Activated CD8-positive, alpha-beta T cell treated with anti-CD3 and anti-CD28 coated beads for 36 hours (primary cell): ENCODE data around the gene VWA5A. TPM values are rescaled to one million over a fixed set of nuclear protein-coding genes. Genes with fewer than 3 reads are reported as not detected.
A peak's percentile ranks its signal among the peaks of the same experiment; 100 is the strongest.

Experiments
- ATAC-seq: fragments of 200-7000 bp; cut with Tn5 transposase; one replicate; pipeline ENCODE4 v1.10.0; 2021; ENCODE audit warnings: mild to moderate bottlenecking, moderate library complexity
- CTCF ChIA-PET: fragments of 350-600 bp; sonication (Branson Sonifier 250); formaldehyde crosslinking; loops from one replicate; lab custom pipeline; 2021; ENCODE audit warnings: antibody characterized with exemption; lab: Charles Lee
- POLR2A ChIA-PET: fragments of 350-600 bp; sonication (Branson Sonifier 250); formaldehyde crosslinking; loops from one replicate; lab custom pipeline; 2021; ENCODE audit warnings: antibody characterized with exemption; lab: Charles Lee
- DNase-seq: peaks from one replicate; pipeline ENCODE4 v3.0.0-alpha.2; 2020
- H3K27ac Mint-ChIP-seq: one replicate; pipeline ENCODE4 v1.8.0; 2021; ENCODE audit warnings: mild to moderate bottlenecking, mixed read lengths
- H3K27me3 Mint-ChIP-seq: one replicate; pipeline ENCODE4 v1.8.0; 2021; ENCODE audit warnings: mixed read lengths
- H3K36me3 Mint-ChIP-seq: one replicate; pipeline ENCODE4 v1.8.0; 2021; ENCODE audit warnings: low read depth, mixed read lengths
- H3K4me1 Mint-ChIP-seq: one replicate; pipeline ENCODE4 v1.8.0; 2021; ENCODE audit warnings: low read depth, mixed read lengths
- H3K4me3 Mint-ChIP-seq: one replicate; pipeline ENCODE4 v1.8.0; 2021; ENCODE audit warnings: mild to moderate bottlenecking, moderate library complexity, mixed read lengths
- H3K9me3 Mint-ChIP-seq: one replicate; pipeline ENCODE4 v1.8.0; 2021; ENCODE audit warnings: mixed read lengths
- intact Hi-C: fragments of 100-400 bp; cut with micrococcal nuclease; formaldehyde crosslinking; loops from one replicate; pipeline ENCODE4 v1.10.0; 2022
- total RNA-seq, 2 experiments: library from RNA; stranded (reverse); gene quantifications; one replicate each; pipeline ENCODE4 v1.2.3, GENCODE V29; 2021
- TF ChIP-seq, protein P1 (sequence below): fragments of 200-600 bp; IDR thresholded peaks from one replicate; pipeline ENCODE4 v1.8.0; 2022; ENCODE audit warnings: antibody characterized with exemption, mild to moderate bottlenecking

Gene VWA5A
- total RNA-seq, 2 experiments from 2014 or later = 4.4 TPM

DNA sequence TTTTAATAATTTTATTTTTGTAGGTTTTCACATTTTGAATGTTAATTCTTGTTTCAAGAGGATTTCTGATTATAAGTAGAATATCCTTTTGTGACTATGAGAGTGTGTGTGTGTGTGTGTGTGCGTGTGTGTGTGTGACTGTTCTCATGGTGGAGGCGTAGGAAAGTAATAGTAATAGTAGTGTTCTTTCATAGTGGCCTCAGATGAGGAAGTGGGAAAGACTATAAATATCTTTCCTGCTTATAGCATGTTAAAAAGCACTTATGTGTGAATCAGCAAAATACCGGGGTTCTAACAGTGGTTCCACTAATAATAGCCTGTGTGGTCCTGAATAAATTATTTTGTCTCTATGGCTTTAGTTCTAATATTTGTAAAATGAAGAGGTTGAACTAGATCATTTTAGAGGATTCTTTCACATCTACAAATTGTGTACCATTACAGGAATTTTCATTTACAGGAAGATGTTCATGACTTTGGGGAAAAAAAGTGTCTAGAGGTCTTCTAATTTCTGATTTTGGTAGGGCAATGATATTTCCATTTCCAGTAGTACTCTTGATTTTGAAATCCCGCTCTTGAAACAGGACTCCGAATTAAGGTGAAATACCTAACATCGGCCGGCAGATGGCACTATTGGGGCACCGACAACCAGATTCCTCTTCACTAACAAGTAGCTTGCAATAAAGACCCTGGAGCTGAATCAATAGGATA, 44.2 kb upstream of the VWA5A start:
- H3K27me3 Mint-ChIP-seq = peaks cover 24% of the 10 kb centered on the region
- H3K9me3 Mint-ChIP-seq = no peaks in the 10 kb centered on the region
- ChIA-PET POLR2A (no interaction called here), CTCF (interaction anchor here (0.6 to 10.5 kb wide), 28 partner anchors 8 to 515 kb away, joined by 3 to 108 read pairs (median 4); partner anchors contain the start of gene OR8G1)
- TF ChIP-seq, protein P1, sequence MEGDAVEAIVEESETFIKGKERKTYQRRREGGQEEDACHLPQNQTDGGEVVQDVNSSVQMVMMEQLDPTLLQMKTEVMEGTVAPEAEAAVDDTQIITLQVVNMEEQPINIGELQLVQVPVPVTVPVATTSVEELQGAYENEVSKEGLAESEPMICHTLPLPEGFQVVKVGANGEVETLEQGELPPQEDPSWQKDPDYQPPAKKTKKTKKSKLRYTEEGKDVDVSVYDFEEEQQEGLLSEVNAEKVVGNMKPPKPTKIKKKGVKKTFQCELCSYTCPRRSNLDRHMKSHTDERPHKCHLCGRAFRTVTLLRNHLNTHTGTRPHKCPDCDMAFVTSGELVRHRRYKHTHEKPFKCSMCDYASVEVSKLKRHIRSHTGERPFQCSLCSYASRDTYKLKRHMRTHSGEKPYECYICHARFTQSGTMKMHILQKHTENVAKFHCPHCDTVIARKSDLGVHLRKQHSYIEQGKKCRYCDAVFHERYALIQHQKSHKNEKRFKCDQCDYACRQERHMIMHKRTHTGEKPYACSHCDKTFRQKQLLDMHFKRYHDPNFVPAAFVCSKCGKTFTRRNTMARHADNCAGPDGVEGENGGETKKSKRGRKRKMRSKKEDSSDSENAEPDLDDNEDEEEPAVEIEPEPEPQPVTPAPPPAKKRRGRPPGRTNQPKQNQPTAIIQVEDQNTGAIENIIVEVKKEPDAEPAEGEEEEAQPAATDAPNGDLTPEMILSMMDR = peak; percentile 82
- H3K36me3 Mint-ChIP-seq = no peaks in the 10 kb centered on the region
- peak overlapping the region; percentile 36 for H3K4me3 Mint-ChIP-seq
- peak; percentile 64 for ATAC-seq
- H3K4me1 Mint-ChIP-seq = peaks cover 23% of the 10 kb centered on the region
- DNase-seq = peak; percentile 72
- intact Hi-C loops = loop anchor here (1.0 to 5.0 kb wide), 2 partner anchors 124 to 516 kb away; no protein-coding TSS in a partner anchor
- H3K27ac Mint-ChIP-seq = peak overlapping the region; percentile 48

DNA sequence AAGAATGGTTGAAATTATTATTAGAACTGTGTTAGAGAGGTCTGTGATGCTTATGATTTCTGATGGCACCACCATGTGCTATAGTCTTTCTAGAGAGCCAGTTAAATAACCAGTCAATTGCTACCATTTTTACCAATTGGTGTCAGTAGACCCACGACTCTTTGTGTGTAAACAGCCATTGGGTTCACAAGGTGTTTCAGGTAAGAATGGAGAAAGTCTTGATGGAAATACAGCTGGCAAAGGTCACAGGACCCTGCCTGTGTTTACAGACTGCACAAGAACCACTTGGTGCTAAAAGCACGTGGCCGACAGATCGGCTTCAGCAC, 43.7 kb upstream of the VWA5A start:
- Mint-ChIP-seq H3K36me3 (no peaks in the 10 kb centered on the region), H3K4me3 (no peak overlapping the region), H3K27me3 (peaks cover 23% of the 10 kb centered on the region), H3K27ac (no peak overlapping the region), H3K9me3 (no peaks in the 10 kb centered on the region), H3K4me1 (peaks cover 28% of the 10 kb centered on the region)
- CTCF ChIA-PET = interaction anchor here (0.6 to 10.5 kb wide), 28 partner anchors 9 to 514 kb away, joined by 3 to 108 read pairs (median 4); partner anchors contain the start of gene OR8G1
- TF ChIP-seq, protein P1 = peak; percentile 25
- ATAC-seq = no peak
- intact Hi-C loops = loop anchor here (1.0 to 5.0 kb wide), 2 partner anchors 124 to 516 kb away; no protein-coding TSS in a partner anchor
- POLR2A ChIA-PET = no interaction called here
- DNase-seq = no peak

DNA sequence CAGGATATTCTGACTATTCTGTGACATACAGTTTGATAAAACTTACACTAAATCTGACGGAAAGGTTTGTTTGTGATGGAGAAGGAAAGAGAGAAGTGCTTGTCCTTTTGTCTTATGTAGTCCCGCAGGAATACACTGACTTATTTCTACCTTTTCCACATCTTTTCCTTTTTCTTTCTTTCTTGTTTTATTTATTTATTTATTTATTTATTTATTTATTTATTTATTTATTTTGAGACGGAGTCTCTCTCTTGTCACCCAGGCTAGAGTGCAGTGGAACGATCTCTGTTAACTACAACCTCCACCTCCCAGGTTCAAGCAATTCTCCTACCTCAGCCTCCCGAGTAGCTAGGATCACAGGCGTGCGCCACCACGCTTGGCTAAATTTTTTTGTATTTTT, 43.1 kb upstream of the VWA5A start:
- no peak overlapping the region for H3K27ac Mint-ChIP-seq
- DNase-seq (no peak), ATAC-seq (no peak)
- no peaks in the 10 kb centered on the region for H3K36me3 Mint-ChIP-seq
- H3K4me1 Mint-ChIP-seq = peaks cover 28% of the 10 kb centered on the region
- TF ChIP-seq, protein P1 = no peak
- intact Hi-C loops = loop anchor here (5.0 kb wide), 1 partner anchor 515 kb away; no protein-coding TSS in a partner anchor
- ChIA-PET CTCF (interaction anchor here (0.9 to 10.5 kb wide), 20 partner anchors 8 to 514 kb away, joined by 3 to 108 read pairs (median 5); no protein-coding TSS in a partner anchor), POLR2A (no interaction called here)
- H3K9me3 Mint-ChIP-seq = no peaks in the 10 kb centered on the region
- peaks cover 22% of the 10 kb centered on the region for H3K27me3 Mint-ChIP-seq
- H3K4me3 Mint-ChIP-seq = no peak overlapping the region

DNA sequence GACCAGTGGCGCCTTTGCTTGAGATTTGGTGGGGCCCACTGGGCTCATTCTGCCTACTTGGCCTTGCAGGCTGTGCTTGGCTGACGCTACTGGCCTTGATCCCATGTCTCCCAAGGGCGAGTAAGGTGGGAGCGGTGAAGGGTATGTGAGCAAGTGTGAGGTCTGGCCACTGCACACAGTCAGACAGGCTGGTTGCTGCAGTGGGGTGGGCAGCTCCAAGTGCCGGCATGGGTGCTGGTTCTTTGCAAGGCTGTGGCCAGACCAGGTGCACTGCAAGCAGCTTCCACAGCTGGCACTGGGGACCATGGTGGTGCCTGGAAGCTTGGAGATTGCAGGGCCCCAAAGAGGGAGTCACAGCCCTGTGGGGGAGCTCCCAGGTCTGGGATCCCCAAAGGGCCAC, 40.7 kb upstream of the VWA5A start:
- POLR2A ChIA-PET = no interaction called here
- TF ChIP-seq, protein P1 = no peak

DNA sequence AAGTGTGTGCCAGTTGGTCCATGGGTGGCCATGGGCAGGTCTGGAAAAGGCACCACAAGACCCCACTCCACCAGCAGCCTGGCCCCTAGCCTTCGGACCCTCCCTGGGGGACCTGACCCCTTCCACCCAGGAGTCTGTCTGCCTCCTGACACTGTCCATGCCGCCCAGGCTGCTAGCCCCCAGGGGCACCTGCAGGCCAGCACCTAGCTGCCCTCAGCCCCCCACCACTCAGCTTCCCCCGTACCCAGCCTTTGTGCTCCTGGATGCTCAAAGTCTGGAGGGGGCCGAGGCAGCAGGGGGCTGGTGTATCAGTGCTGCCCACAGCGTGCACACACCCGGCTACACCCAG, 39.8 kb upstream of the VWA5A start:
- POLR2A ChIA-PET = interaction anchor here (0.5 to 0.6 kb wide), 2 partner anchors 58 to 113 kb away, joined by 3 read pairs; no protein-coding TSS in a partner anchor
- CTCF ChIA-PET = interaction anchor here (0.6 to 10.5 kb wide), 2 partner anchors 114 to 118 kb away, joined by 3 to 108 read pairs; no protein-coding TSS in a partner anchor
- ATAC-seq = no peak

More for the DNA sequence above, 40.7 kb upstream of the VWA5A start:
- DNase-seq (no peak), ATAC-seq (no peak)
- CTCF ChIA-PET = interaction anchor here (10.5 kb wide), 1 partner anchor 119 kb away, joined by 108 read pairs; no protein-coding TSS in a partner anchor
- no peaks in the 10 kb centered on the region for H3K9me3 Mint-ChIP-seq
- H3K27ac Mint-ChIP-seq = no peak overlapping the region
- no peak overlapping the region for H3K4me3 Mint-ChIP-seq
- intact Hi-C loops = loop anchor here (5.0 kb wide), 1 partner anchor 513 kb away; no protein-coding TSS in a partner anchor
- H3K4me1 Mint-ChIP-seq = peaks cover 19% of the 10 kb centered on the region
- H3K27me3 Mint-ChIP-seq = peaks cover 21% of the 10 kb centered on the region
- no peaks in the 10 kb centered on the region for H3K36me3 Mint-ChIP-seq

More for the DNA sequence above, 39.8 kb upstream of the VWA5A start:
- H3K4me3 Mint-ChIP-seq = no peak overlapping the region
- intact Hi-C loops = no loop called here
- H3K36me3 Mint-ChIP-seq = no peaks in the 10 kb centered on the region
- H3K9me3 Mint-ChIP-seq = no peaks in the 10 kb centered on the region
- no peak for DNase-seq
- H3K27ac Mint-ChIP-seq = no peak overlapping the region
- peaks cover 13% of the 10 kb centered on the region for H3K4me1 Mint-ChIP-seq
- H3K27me3 Mint-ChIP-seq = peaks cover 22% of the 10 kb centered on the region
- TF ChIP-seq, protein P1 = no peak
